Type B pancreatic cell (in vitro differentiated cells): ENCODE data around the gene UBASH3B. TPM values are rescaled to one million over a fixed set of nuclear protein-coding genes. Genes with fewer than 3 reads are reported as not detected.

Experiments
- DNase-seq: peaks from one replicate; pipeline ENCODE4 v3.0.0; 2021; ENCODE audit warnings: mixed read lengths; ENCODE audit not compliant: unreplicated experiment; ENCODE audit errors: extremely low spot score
- H3K27ac Mint-ChIP-seq: 2 replicates; pipeline ENCODE4 v1.8.0; 2021; ENCODE audit warnings: mild to moderate bottlenecking, mixed read lengths
- H3K27me3 Mint-ChIP-seq: 2 replicates; pipeline ENCODE4 v1.8.0; 2021; ENCODE audit warnings: mixed read lengths
- H3K36me3 Mint-ChIP-seq: 2 replicates; pipeline ENCODE4 v1.8.0; 2021; ENCODE audit warnings: mixed read lengths
- H3K4me1 Mint-ChIP-seq: one replicate; pipeline ENCODE4 v1.8.0; 2021; ENCODE audit warnings: mixed read lengths; ENCODE audit not compliant: unreplicated experiment
- H3K4me3 Mint-ChIP-seq: 2 replicates; pipeline ENCODE4 v1.8.0; 2021; ENCODE audit warnings: mild to moderate bottlenecking, mixed read lengths
- H3K9me3 Mint-ChIP-seq: 2 replicates; pipeline ENCODE4 v1.8.0; 2021; ENCODE audit warnings: mixed read lengths
- total RNA-seq: library from RNA; stranded (reverse); gene quantifications from 2 replicates; pipeline ENCODE4 v1.2.1, GENCODE V29; 2021; ENCODE audit warnings: low replicate concordance
- TF ChIP-seq, protein P1 (sequence below): fragments of 200-600 bp; sonication (generic); conservative IDR thresholded peaks from 2 replicates; pipeline ENCODE4 v1.5.0; 2021; ENCODE audit warnings: antibody characterized with exemption, mild to moderate bottlenecking

UBASH3B gene
- total RNA-seq, 1 donor from 2014 or later = 8.6 TPM

DNA sequence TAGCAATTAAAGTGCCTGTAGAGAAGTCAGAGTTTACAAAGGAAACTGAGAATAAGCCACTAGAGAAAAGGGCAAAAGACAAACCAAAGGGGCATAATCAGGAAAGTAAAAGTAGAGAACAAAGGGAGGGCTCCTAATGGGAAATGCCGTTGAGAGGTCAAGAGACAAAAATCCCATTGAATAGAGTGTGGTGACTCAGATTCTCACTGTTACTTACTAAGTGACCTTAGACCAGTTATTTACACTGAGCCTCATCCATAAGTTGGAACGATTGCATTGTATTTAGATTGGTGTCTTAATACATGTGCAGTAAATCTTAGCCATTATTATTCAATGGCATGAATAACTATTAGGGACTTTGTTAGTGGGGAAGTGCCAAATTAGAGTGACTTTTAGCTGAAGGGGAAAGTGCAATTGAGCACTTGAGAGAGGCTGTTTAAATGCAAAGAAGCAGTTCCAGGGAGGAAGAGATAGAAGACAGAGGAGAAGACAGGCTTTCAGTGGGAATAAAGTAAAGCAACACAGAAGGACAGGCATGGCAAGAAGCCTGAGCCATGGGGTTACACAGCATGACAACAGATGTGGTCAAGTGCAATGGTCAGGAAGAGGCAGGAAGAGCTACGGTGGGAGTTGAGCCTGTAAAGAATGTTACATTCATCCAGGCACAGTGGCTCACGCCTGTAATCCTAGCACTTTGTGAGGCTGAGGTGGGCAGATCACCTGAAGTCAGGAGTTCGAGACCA, 82.6 kb downstream of the UBASH3B start:
- H3K4me1 Mint-ChIP-seq = peaks cover 13% of the 10 kb centered on the region
- H3K27ac Mint-ChIP-seq = no peak overlapping the region
- no peaks in the 10 kb centered on the region for H3K36me3 Mint-ChIP-seq
- no peaks in the 10 kb centered on the region for H3K9me3 Mint-ChIP-seq
- DNase-seq = no peak
- H3K27me3 Mint-ChIP-seq = no peaks in the 10 kb centered on the region
- H3K4me3 Mint-ChIP-seq = no peak overlapping the region
- TF ChIP-seq, protein P1, sequence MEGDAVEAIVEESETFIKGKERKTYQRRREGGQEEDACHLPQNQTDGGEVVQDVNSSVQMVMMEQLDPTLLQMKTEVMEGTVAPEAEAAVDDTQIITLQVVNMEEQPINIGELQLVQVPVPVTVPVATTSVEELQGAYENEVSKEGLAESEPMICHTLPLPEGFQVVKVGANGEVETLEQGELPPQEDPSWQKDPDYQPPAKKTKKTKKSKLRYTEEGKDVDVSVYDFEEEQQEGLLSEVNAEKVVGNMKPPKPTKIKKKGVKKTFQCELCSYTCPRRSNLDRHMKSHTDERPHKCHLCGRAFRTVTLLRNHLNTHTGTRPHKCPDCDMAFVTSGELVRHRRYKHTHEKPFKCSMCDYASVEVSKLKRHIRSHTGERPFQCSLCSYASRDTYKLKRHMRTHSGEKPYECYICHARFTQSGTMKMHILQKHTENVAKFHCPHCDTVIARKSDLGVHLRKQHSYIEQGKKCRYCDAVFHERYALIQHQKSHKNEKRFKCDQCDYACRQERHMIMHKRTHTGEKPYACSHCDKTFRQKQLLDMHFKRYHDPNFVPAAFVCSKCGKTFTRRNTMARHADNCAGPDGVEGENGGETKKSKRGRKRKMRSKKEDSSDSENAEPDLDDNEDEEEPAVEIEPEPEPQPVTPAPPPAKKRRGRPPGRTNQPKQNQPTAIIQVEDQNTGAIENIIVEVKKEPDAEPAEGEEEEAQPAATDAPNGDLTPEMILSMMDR = no peak

DNA sequence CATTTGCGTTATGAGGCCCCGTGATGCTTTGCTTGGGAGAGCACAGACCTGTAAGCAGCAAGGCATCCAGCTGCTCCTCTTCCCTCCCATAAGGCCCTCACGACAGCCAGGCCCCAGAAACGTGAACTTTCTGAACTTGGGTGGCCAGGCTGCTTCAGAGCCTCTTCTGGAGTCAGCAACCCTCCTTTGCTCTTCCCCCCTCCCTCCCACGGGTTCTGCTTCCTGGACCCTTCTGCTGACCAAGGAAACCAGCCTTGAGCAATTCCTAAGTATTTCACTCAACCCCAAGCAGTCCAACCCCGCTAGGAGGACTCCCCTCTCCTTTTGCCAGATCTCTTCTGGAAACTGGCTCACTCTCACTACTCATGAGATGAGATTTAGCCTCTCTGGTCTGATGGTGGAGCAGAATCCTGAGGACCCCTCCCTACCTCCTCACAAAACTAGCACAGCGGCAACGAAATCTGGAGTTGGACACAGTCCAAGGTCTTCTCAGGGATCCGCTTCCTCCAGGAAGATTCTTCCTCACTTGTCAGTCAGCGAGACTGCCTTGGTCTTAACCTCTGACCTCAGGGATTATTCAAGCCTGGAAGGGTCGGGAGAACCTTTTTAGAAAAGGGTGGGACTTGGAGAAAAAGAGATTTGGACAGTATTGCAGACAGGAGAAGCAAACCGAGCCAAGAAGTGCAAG, 86.2 kb downstream of the UBASH3B start:
- Mint-ChIP-seq H3K27ac (no peak overlapping the region), H3K27me3 (peaks cover 3% of the 10 kb centered on the region)

DNA sequence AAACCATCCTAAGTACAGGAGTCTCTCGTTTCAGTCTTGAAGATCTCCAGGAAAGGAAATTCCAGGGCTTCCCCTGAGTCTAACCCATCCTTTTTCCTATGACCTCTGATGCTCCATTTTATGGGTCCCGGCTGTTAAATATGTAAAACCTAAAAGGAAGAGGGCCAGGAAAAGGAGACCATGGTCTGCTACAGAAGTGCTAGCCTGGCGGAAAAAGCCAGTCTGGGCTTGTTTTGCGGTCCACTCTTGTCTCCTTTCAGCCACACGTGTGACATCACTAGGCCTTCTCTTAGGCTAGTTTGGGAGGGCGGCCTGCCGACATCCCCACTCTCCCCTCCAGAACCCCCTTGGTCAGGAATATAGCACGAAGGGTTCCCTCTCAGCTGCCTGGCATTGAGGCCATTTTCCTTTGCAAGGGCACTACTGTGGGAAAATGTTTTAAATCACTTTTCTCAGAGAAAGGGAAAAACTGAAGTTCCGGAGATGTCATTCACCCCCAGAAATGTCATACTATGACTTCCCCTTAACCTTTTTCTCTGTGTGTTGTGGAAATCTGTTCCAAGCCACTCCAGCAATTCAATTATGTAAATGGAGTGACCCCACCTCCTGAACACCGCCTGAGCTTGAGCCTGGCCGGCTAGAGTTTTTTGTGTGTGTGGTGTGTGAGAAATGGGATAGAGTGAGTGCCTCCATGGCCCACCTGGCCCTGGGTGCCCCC, 86.9 kb downstream of the UBASH3B start:
- Mint-ChIP-seq H3K4me3 (no peak overlapping the region), H3K36me3 (no peaks in the 10 kb centered on the region), H3K9me3 (no peaks in the 10 kb centered on the region), H3K4me1 (peaks cover 19% of the 10 kb centered on the region), H3K27ac (no peak overlapping the region), H3K27me3 (peaks cover 3% of the 10 kb centered on the region)
- DNase-seq = no peak
- TF ChIP-seq, protein P1 = no peak

More for the DNA sequence above, 86.2 kb downstream of the UBASH3B start:
- Mint-ChIP-seq H3K36me3 (no peaks in the 10 kb centered on the region), H3K4me3 (no peak overlapping the region), H3K9me3 (no peaks in the 10 kb centered on the region), H3K4me1 (peaks cover 12% of the 10 kb centered on the region)
- no peak for DNase-seq
- TF ChIP-seq, protein P1 = no peak

DNA sequence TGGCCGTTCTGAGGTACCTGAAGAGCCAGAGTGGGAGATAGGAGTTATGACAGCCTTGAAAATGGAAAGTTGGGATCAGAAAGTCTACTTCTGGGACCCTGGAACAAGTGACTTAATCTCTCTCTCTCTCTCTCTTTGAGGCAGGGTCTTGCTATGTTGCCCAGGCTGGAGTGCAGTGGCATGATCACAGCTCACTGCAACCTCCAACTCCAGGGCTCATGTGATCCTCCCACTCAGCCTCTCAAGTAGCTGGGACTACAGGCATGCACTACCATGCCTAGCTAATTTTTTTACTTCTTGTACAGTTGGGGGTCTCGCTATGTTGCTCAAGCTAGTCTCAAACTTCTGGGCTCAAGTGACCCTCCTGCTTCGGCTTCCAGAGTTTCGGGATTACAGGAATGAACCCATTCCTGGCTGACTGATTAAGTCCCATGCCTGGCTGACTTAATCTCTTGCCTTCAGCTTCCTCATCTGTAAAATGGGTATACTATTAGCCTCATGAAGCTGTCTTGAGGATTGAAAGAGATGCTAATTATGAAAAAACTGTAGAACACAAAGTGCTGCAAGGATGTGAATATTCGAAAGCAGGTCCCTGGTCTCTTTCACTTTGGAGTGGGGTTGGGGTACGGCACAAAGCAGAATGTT, 87.7 kb downstream of the UBASH3B start:
- no peaks in the 10 kb centered on the region for H3K36me3 Mint-ChIP-seq
- no peak for DNase-seq
- H3K4me1 Mint-ChIP-seq = peaks cover 22% of the 10 kb centered on the region
- TF ChIP-seq, protein P1 = no peak
- H3K9me3 Mint-ChIP-seq = no peaks in the 10 kb centered on the region
- H3K27me3 Mint-ChIP-seq = peaks cover 3% of the 10 kb centered on the region
- H3K27ac Mint-ChIP-seq = no peak overlapping the region
- no peak overlapping the region for H3K4me3 Mint-ChIP-seq

DNA sequence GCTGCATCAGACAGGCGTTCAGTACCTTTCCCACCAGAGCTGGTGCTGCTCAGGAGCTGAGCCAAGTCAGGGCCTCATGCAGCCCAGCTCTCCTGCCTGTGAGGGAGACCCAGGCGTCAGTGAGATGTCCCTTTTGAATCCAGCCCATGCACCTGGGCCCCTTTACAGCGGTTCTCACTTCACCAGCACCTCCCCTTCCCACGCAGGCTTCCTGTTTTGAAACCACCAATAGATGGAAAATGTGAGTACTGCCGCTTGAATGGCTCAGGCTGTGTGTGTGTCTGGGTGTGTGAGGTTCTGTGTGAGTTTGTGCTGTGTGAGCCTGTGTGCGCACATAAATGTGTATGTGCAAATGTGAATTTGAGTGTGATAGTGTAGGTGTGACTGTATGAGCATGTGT, 88.4 kb downstream of the UBASH3B start:
- Mint-ChIP-seq H3K27me3 (peaks cover 3% of the 10 kb centered on the region), H3K27ac (no peak overlapping the region), H3K4me1 (peaks cover 22% of the 10 kb centered on the region), H3K36me3 (no peaks in the 10 kb centered on the region), H3K4me3 (no peak overlapping the region), H3K9me3 (no peaks in the 10 kb centered on the region)
- TF ChIP-seq, protein P1 = no peak
- no peak for DNase-seq
